Neural crest cell (in vitro differentiated cells): ENCODE measurements around the gene GCC1. TPM values are rescaled to one million over a fixed set of nuclear protein-coding genes. Genes with fewer than 3 reads are reported as not detected.

ENCODE experiments used
- DNase-seq: peaks from one replicate; pipeline ENCODE4 v3.0.0; 2021; ENCODE audit warnings: low read depth, mixed read lengths, low spot score
- H3K27ac Mint-ChIP-seq: one replicate; pipeline ENCODE4 v1.8.0; 2021; ENCODE audit warnings: mild to moderate bottlenecking, mixed read lengths; ENCODE audit not compliant: unreplicated experiment
- H3K27me3 Mint-ChIP-seq: 2 replicates; pipeline ENCODE4 v1.8.0; 2021; ENCODE audit warnings: low read depth, mild to moderate bottlenecking, mixed read lengths
- H3K36me3 Mint-ChIP-seq: 2 replicates; pipeline ENCODE4 v1.8.0; 2021; ENCODE audit warnings: low read depth, mild to moderate bottlenecking, mixed read lengths
- H3K4me1 Mint-ChIP-seq: 2 replicates; pipeline ENCODE4 v1.8.0; 2021; ENCODE audit warnings: mixed read lengths
- H3K4me3 Mint-ChIP-seq: one replicate; pipeline ENCODE4 v1.8.0; 2021; ENCODE audit warnings: mild to moderate bottlenecking, mixed read lengths
- H3K9me3 Mint-ChIP-seq: 2 replicates; pipeline ENCODE4 v1.8.0; 2021; ENCODE audit warnings: mixed read lengths
- CTCF ChIP-seq: fragments of 200-600 bp; sonication (generic); conservative IDR thresholded peaks from 2 replicates; pipeline ENCODE4 v1.5.0; 2021; ENCODE audit warnings: antibody characterized with exemption, mild to moderate bottlenecking
- total RNA-seq: library from RNA; stranded (reverse); gene quantifications from 2 replicates; pipeline ENCODE4 v1.2.1, GENCODE V29; 2021

The GCC1 gene
- total RNA-seq, 1 donor from 2014 or later, result 16.4 TPM

GRCh38 chr7:127584648-127585043 lies 750 bp downstream of the GCC1 start:
- peak overlapping the region; percentile 93 for H3K4me3 Mint-ChIP-seq
- H3K36me3 Mint-ChIP-seq, result peaks cover 6% of the 10 kb centered on the region
- peaks cover 6% of the 10 kb centered on the region for H3K9me3 Mint-ChIP-seq
- no peak for TF ChIP-seq CTCF
- H3K27me3 Mint-ChIP-seq, result no peaks in the 10 kb centered on the region
- peaks cover 38% of the 10 kb centered on the region for H3K4me1 Mint-ChIP-seq
- H3K27ac Mint-ChIP-seq, result no peak overlapping the region
- DNase-seq, result no peak

GRCh38 chr7:127582361-127582760 lies 3.0 kb downstream of the GCC1 start:
- TF ChIP-seq CTCF, result no peak

GRCh38 chr7:127581716-127582115 lies 3.7 kb downstream of the GCC1 start:
- Mint-ChIP-seq H3K9me3 (peaks cover 6% of the 10 kb centered on the region), H3K27me3 (no peaks in the 10 kb centered on the region), H3K4me3 (peak overlapping the region; percentile 34), H3K4me1 (peaks cover 27% of the 10 kb centered on the region), H3K27ac (no peak overlapping the region), H3K36me3 (peaks cover 6% of the 10 kb centered on the region)
- TF ChIP-seq CTCF, result no peak
- no peak for DNase-seq

More at GRCh38 chr7:127582361-127582760, 3.0 kb downstream of the GCC1 start:
- H3K4me3 Mint-ChIP-seq, result no peak overlapping the region
- H3K9me3 Mint-ChIP-seq, result peaks cover 6% of the 10 kb centered on the region
- H3K4me1 Mint-ChIP-seq, result peaks cover 27% of the 10 kb centered on the region
- peaks cover 6% of the 10 kb centered on the region for H3K36me3 Mint-ChIP-seq
- no peaks in the 10 kb centered on the region for H3K27me3 Mint-ChIP-seq
- no peak for DNase-seq
- no peak overlapping the region for H3K27ac Mint-ChIP-seq

- H3K9me3 Mint-ChIP-seq, result no peaks in the 10 kb centered on the region
- H3K4me1 Mint-ChIP-seq, result peaks cover 19% of the 10 kb centered on the region
- DNase-seq, result no peak
- no peaks in the 10 kb centered on the region for H3K27me3 Mint-ChIP-seq
- TF ChIP-seq CTCF, result no peak
- H3K27ac Mint-ChIP-seq, result no peak overlapping the region
- no peaks in the 10 kb centered on the region for H3K36me3 Mint-ChIP-seq
- peak overlapping the region; percentile 29 for H3K4me3 Mint-ChIP-seq
These were observed 4.8 kb downstream of the GCC1 start for GRCh38 chr7:127580612-127581011.

GRCh38 chr7:127578711-127579275 lies 6.6 kb downstream of the GCC1 start:
- Mint-ChIP-seq H3K36me3 (no peaks in the 10 kb centered on the region), H3K27ac (no peak overlapping the region), H3K4me3 (no peak overlapping the region), H3K9me3 (no peaks in the 10 kb centered on the region), H3K4me1 (peaks cover 6% of the 10 kb centered on the region), H3K27me3 (no peaks in the 10 kb centered on the region)
- no peak for TF ChIP-seq CTCF
- no peak for DNase-seq
